Karpas-422 (cell line): ENCODE results near the gene OR10X1. TPM values are rescaled to one million over a fixed set of nuclear protein-coding genes. Genes with fewer than 3 reads are reported as not detected.

ENCODE experiments used
- DNase-seq: peaks from one replicate; pipeline ENCODE4 v3.0.0-alpha.2; 2015
- H2AFZ ChIP-seq: fragments of 200-600 bp; sonication (generic); 2 replicates; pipeline ENCODE4 v1.6.1; 2014; ENCODE audit warnings: antibody characterized with exemption, low read length, mixed read lengths
- H3K27ac ChIP-seq: fragments of 200-600 bp; sonication (generic); 2 replicates; pipeline ENCODE4 v1.5.1; 2014; ENCODE audit warnings: mild to moderate bottlenecking, low read length, moderate library complexity
- H3K27me3 ChIP-seq: fragments of 200-600 bp; sonication (generic); 2 replicates; pipeline ENCODE4 v1.6.1; 2014; ENCODE audit warnings: low read length, mixed read lengths
- H3K36me3 ChIP-seq: fragments of 200-600 bp; sonication (generic); 2 replicates; pipeline ENCODE4 v1.6.1; 2014; ENCODE audit warnings: low read length, mixed read lengths; ENCODE audit not compliant: insufficient read depth
- H3K4me1 ChIP-seq: fragments of 200-600 bp; sonication (generic); 2 replicates; pipeline ENCODE4 v1.6.1; 2014; ENCODE audit warnings: mild to moderate bottlenecking, low read length, mixed read lengths
- H3K4me2 ChIP-seq: fragments of 200-600 bp; sonication (generic); 2 replicates; pipeline ENCODE4 v1.6.1; 2014; ENCODE audit warnings: low read length, low read depth, mild to moderate bottlenecking; ENCODE audit not compliant: poor library complexity, severe bottlenecking
- H3K4me3 ChIP-seq: fragments of 200-600 bp; sonication (generic); 2 replicates; pipeline ENCODE4 v1.5.1; 2014; ENCODE audit warnings: mild to moderate bottlenecking, antibody characterized with exemption, low read length, mixed read lengths
- H3K79me2 ChIP-seq: fragments of 200-600 bp; sonication (generic); 2 replicates; pipeline ENCODE4 v1.6.1; 2014; ENCODE audit warnings: mild to moderate bottlenecking, low read length, mixed read lengths
- H3K9ac ChIP-seq: fragments of 200-600 bp; sonication (generic); 2 replicates; pipeline ENCODE4 v1.6.0; 2014; ENCODE audit warnings: low read length
- H3K9me2 ChIP-seq: fragments of 200-600 bp; sonication (generic), shearing (Covaris generic); replicated peaks from 2 replicates; pipeline ENCODE4 v1.6.0; 2014; ENCODE audit warnings: mild to moderate bottlenecking, low read length, moderate library complexity; ENCODE audit not compliant: insufficient read depth
- H3K9me3 ChIP-seq: fragments of 300-700, 200-600 bp; sonication (generic); 2 replicates; pipeline ENCODE4 v1.6.1; 2014; ENCODE audit warnings: low read length, mixed read lengths
- H4K20me1 ChIP-seq: fragments of 200-600 bp; sonication (generic); 2 replicates; pipeline ENCODE4 v1.6.1; 2014; ENCODE audit warnings: mild to moderate bottlenecking, antibody characterized with exemption, low read length, low read depth; ENCODE audit not compliant: insufficient read depth
- total RNA-seq: library from RNA; depleted of rRNA; stranded (reverse); fragments of >200 nt; shearing (Covaris generic); gene quantifications from 2 replicates; pipeline ENCODE4 v1.2.3, GENCODE V29; 2014; ENCODE audit warnings: low replicate concordance; rRNA removed

The OR10X1 gene
- total RNA-seq, 1 experiment from 2014 or later = not detected

DNA sequence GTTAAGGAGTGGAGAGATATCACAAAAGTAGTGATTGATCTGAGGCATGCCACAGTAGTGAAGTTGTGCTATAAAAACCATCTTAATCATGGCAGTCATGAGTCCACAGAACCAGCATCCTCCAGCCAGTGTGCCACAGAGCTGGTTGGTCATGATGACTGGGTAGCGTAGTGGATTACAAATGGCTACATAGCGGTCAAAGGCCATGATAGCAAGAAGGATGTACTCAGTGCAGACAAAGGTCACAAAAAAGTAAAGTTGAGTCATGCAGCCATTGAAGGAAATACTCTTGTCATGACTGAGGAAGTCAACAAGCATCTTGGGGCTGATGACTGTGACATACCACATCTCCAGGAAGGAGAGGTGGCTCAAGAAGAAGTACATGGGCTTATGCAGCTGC lies 32.2 kb downstream of the OR10X1 start:
- no peak overlapping the region for H3K4me3 ChIP-seq
- H3K9me2 ChIP-seq = no peaks in the 10 kb centered on the region
- no peak overlapping the region for H2AFZ ChIP-seq
- H3K4me2 ChIP-seq = no peak overlapping the region
- no peaks in the 10 kb centered on the region for H4K20me1 ChIP-seq
- H3K4me1 ChIP-seq = no peaks in the 10 kb centered on the region
- no peaks in the 10 kb centered on the region for H3K9me3 ChIP-seq
- H3K79me2 ChIP-seq = no peaks in the 10 kb centered on the region
- H3K27me3 ChIP-seq = no peaks in the 10 kb centered on the region
- H3K9ac ChIP-seq = no peak overlapping the region
- no peaks in the 10 kb centered on the region for H3K36me3 ChIP-seq
- DNase-seq = no peak
- no peak overlapping the region for H3K27ac ChIP-seq

DNA sequence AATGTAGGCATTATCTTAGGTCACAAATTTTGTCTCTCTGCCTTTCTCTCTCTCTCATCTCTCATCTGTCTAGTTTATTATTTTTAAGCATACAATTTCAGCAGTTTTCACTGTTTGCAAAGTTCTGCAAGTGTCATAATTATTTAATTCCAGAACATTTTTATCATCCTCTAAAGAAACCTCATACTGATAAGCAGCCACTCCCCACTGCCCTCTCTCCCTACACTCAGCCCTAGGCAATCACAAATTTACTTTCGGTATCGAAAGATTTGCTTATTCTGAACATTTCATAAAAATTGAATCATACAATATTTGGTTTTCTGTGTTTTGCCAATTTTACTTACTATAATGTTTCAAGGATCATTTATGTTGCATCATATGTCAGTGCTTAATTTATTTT lies 42.1 kb downstream of the OR10X1 start:
- Histone ChIP-seq H3K27ac (no peak overlapping the region), H3K79me2 (no peaks in the 10 kb centered on the region), H3K4me1 (no peaks in the 10 kb centered on the region), H2AFZ (no peak overlapping the region), H3K27me3 (no peaks in the 10 kb centered on the region), H4K20me1 (no peaks in the 10 kb centered on the region), H3K4me3 (no peak overlapping the region), H3K9me2 (no peaks in the 10 kb centered on the region), H3K9ac (no peak overlapping the region), H3K9me3 (no peaks in the 10 kb centered on the region), H3K36me3 (no peaks in the 10 kb centered on the region), H3K4me2 (no peak overlapping the region)
- no peak for DNase-seq

DNA sequence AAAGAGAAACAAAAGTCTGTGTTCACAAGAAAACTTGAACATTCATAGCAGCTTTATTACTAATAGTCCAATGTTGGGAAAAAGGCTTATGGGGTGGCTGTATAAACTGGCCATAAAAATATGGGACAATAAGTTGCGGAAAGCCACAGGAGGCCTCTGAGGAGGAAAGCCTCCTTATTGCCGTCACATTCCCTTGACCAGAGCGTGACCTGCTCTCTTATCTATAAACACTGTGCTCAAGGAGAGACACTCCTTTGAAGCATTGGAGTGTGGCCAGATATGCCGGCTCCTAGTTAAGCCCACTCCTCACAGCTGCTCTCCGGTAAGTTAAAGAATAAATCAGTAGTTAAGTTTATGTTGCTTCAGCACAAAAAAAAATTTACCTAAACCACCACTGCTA lies 45.2 kb downstream of the OR10X1 start:
- H3K4me1 ChIP-seq = no peaks in the 10 kb centered on the region
- H3K9me3 ChIP-seq = no peaks in the 10 kb centered on the region
- H3K27me3 ChIP-seq = no peaks in the 10 kb centered on the region
- H4K20me1 ChIP-seq = no peaks in the 10 kb centered on the region
- H2AFZ ChIP-seq = no peak overlapping the region
- no peaks in the 10 kb centered on the region for H3K79me2 ChIP-seq
- H3K9me2 ChIP-seq = no peaks in the 10 kb centered on the region
- H3K4me2 ChIP-seq = no peak overlapping the region
- H3K4me3 ChIP-seq = no peak overlapping the region
- H3K9ac ChIP-seq = no peak overlapping the region
- no peak for DNase-seq
- H3K36me3 ChIP-seq = no peaks in the 10 kb centered on the region
- H3K27ac ChIP-seq = no peak overlapping the region

Other genes starting within 250 kb of the OR10X1 start
- gene CD1B, start 248.4 kb downstream of the OR10X1 start, total RNA-seq = not detected in 2 replicates
- not detected in 2 replicates for gene CD1E, start 226.0 kb downstream of the OR10X1 start, total RNA-seq
- gene OR10T2, start 180.4 kb downstream of the OR10X1 start, total RNA-seq = not detected in 2 replicates
- gene OR10K2, start 153.7 kb downstream of the OR10X1 start, total RNA-seq = not detected in 2 replicates
- not detected in 2 replicates for gene OR10K1, start 118.1 kb downstream of the OR10X1 start, total RNA-seq
- gene OR10R2, start 107.7 kb downstream of the OR10X1 start, total RNA-seq = not detected in 2 replicates
- not detected in 2 replicates for gene OR6Y1, start 25.5 kb downstream of the OR10X1 start, total RNA-seq
- gene OR6P1, start 9.3 kb downstream of the OR10X1 start, total RNA-seq = not detected in 2 replicates
- not detected in 2 replicates for gene OR10Z1, start 25.4 kb upstream of the OR10X1 start, total RNA-seq
- not detected in 2 replicates for gene SPTA1, start 106.8 kb upstream of the OR10X1 start, total RNA-seq
- gene OR6K2, start 120.8 kb upstream of the OR10X1 start, total RNA-seq = not detected in 2 replicates
- not detected in 2 replicates for gene OR6K3, start 140.8 kb upstream of the OR10X1 start, total RNA-seq
- not detected in 2 replicates for gene OR6K6, start 174.8 kb upstream of the OR10X1 start, total RNA-seq
- not detected in 2 replicates for gene OR6N1, start 192.3 kb upstream of the OR10X1 start, total RNA-seq
- gene OR6N2, start 201.3 kb upstream of the OR10X1 start, total RNA-seq = not detected in 2 replicates